Measurements from ENCODE around the gene ALAS1.
"Not testable (repeated sequence)": the region's sequence is repeated elsewhere in the genome, so short reads cannot be mapped to it uniquely, and the experiment has no call there.

ALAS1 gene

DNA sequence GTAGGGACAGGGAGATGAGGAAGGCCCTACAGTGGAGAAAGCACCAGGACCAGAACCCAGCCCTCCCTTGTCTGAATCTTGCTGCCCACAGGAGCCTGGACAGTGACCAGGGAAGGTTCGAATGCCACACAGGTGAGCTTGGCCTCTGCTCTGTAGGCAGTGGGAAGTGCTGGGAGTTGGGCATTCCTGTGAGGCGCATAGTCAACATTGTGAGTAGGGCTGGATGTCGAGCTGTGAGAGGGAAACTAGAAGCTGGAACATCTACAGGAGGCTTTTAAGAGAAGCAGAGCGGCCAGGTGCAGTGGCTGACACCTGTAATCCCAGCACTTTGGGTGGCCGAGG, 20.3 kb upstream of the ALAS1 start:
- DNase-seq = no peak

DNA sequence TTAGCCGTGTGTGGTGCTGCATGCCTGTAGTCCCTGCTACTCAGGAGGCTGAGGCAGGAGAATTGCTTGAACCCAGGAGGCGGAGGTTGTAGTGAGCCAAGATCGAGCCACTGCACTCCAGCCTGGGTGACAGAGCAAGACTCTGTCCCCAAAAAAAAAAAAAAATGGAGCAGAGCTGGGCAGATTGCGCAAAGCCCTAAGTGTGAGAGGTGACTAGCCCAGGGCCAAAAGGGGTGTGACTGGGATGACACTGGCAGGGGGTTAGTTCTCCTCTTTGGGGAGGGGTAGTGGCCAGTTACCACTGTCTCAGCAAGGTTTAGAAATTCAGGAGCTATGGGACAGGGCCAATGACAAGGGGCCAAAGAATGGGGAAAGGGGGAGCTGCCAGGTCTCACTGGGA, 19.8 kb upstream of the ALAS1 start:
- DNase-seq = not testable (repeated sequence)

DNA sequence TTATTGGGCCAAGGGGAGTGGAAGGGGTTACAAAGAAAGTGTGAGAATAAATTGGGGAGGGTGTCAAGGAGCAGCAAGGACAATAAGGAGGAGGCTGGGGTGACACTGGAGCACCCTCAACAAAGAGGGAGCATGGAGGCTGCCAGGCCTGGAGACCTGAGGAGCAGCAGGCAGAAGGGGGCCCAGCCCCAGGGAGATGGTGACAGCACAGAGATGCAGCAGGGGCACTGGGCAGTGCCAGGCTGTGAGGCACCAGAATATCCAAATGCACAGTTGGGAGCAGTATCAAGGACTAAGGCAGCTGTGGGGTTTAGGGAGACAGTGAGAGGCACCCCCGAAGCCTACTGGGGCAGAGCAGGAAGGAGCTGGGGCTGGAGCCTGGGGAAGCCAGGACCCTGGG, 19.4 kb upstream of the ALAS1 start:
- DNase-seq = no peak

DNA sequence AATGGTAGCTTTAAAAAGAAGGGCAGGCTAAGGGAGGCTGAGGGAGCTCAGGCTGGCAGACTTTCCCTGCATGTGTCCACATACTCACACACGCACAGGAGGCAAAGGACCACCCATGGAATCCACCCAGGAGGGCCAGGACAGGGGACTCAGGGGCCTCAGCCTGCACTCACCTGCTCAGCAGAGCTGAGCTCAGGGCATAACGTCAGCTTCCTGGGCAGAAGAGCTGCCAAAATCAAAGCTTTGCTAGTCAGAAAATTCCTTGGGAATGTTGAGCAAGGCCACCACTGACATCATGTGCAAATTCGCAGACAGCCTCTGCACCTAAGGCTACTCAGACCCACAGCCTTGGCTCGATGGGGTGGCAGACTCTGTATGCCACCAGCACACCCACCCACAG, 16.4 kb upstream of the ALAS1 start:
- no peak for DNase-seq

- no peak for DNase-seq
Observed at GRCh38 chr3:52182196-52182595, 15.8 kb upstream of the ALAS1 start.

GRCh38 chr3:52182691-52183090, 15.3 kb upstream of the ALAS1 start:
- DNase-seq = no peak

DNA sequence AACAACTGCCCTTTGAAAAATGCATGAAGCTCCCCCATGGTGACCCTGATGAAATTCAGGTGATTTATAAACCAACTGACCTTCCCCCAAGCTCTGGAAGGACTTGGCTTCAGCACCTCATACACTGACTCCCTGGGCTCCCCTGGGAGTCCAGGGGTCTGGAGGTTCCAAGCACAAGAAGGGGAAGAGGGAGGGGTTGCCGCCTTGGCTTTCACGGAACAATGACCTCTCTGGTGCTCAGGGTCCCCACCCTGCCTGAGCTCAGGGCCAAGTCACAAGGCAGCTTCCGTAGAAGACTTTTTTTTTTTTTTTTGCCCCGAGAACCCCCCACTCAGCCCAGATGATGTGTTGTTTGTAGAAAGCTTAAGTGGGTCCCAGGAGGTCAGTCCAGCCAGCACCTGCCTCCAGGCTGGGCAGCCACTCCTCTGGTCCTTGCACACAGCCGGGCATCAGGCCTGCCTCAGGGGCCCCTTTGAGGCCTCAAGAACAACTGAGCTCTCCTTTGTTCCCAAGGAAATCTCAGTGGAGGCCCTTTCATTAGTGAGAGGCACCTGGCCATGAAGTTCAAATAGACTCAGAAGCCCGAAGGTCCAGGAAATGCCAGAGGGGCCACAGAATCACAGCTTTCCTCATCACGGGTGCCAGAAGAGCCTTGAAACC, 14.0 kb upstream of the ALAS1 start:
- DNase-seq = no peak

GRCh38 chr3:52184690-52185089, 13.3 kb upstream of the ALAS1 start:
- DNase-seq = no peak

- no peak for DNase-seq
Observed at GRCh38 chr3:52185311-52185710, 12.6 kb upstream of the ALAS1 start.

- peak; percentile 52 to 58 for DNase-seq
Observed at GRCh38 chr3:52185837-52186236, 12.1 kb upstream of the ALAS1 start.

DNA sequence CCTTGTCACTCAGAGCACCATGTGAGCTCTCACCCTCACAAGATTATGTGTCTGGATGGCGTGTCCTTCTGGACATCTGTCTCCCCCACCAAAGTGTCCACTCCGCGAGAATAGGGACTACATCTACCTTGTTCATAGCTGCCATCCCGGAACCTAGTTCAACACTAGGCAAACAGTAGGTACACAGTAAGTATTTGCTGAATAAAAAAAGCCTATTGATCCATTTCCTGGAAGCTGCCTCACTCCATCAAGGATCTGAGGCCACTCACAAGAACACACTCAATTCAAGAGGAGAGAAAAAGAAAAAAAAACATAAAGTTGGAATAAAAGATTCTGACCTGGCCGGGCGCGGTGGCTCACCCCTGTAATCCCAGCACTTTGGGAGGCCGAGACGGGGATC, 11.2 kb upstream of the ALAS1 start:
- DNase-seq = no peak

- no peak for DNase-seq
Observed at GRCh38 chr3:52188556-52188955, 9.4 kb upstream of the ALAS1 start.

DNA sequence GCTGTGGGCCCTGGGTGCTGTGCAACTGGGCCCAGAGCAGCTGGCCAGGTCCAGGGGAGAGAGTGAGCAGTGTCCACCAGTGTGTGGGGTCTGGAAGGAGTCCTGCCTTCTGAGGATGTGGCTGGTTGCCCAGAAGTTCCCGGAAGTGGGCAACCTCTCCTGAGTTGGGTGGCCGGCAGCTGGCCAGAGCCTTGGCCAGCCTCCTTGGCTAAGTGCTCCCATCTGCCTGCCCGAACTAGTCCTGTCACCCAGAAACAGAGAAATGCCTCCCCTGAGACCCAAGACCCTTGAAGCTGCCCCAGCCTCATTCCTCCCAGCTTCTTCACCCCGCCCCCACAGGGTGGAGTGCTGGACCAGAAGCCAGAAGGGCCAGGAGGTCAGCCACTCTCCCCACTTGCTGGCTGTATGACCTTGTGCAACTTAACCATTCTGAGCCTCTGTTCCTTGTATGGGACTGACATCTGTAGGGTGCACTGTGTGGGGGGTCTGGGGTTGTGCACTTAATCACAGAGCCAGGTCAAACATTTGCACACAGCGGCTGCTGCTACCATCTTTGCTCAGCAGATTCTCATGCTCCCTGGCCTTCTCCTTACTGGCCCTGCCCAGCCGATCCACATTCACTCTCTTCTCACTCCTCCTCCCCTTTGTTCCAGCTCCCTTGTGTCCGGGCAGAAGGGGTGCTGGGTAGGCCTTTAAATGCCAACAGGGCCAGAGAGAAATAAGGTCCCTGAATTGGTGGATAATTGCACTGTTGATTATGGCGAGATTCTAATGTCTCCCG, 7.5 kb upstream of the ALAS1 start:
- no peak for DNase-seq

GRCh38 chr3:52191663-52192062, 6.3 kb upstream of the ALAS1 start:
- DNase-seq = no peak

DNA sequence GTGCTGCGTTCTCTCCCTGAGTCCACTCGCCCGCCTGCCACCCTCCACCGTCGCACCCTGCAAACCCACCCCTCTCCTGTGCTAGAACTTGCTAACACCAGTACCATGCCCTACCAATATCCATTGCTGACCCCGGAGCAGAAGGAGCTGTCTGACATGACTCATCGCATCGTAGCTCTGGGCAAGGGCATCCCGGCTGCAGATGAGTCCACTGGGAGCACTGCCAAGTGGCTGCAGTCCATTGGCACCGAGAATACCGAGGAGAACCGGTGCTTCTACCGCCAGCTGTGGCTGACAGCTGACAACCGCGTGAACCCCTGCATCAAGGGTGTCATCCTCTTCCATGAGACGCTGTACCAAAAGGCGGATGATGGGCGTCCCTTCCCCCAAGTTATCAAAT, 4.9 kb upstream of the ALAS1 start:
- no peak for DNase-seq

DNA sequence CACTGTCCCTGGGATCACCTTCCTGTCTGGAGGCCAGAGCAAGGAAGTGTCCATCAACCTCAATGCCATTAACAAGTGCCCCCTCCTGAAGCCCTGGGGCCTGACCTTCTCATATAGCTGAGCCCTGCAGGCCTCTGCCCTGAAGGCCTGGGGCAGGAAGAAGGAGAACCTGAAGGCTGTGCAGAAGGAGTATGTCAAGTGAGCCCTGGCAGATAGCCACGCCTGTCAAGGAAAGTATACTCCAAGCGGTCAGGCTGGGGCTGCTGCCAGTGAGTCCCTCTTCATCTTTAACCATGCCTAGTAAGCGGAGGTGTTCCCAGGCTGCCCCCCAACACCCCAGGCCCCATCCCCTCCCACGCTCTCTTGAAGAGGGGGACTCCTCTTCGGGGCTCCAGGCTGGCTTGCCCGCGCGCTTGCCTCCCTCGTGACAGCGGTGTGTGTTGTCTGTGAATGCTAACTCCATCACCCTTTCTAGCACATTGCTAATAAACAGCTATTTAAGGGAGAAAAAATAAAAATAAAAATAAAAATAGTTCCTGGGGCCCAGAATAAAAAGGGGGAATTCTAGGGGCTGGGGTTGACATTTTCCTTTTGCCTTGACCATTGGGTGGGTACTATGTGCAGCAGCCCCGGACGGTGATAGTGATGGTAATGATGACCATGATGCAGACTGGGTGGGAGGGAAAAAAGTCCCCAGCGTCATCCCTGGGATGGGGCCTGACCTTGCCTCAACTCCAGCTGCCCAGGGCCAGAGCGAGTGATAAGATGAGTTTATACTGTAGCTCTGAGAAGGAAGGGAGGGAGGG, 3.3 kb upstream of the ALAS1 start:
- no peak for DNase-seq

DNA sequence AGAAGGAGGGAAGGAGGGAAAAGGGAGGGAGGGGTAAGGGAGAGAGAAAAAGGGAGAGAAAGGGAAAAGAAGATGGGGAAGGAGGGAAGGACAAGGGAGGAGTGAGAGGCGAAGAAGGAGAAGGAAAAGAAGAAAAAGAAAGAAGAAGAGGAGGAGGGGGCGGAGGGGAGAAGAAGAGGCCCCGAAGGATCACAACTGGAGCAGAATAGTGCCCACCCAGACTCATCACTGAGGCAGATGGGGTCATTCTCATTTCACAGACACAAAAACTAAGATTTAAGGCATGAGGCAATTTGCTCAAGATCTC, 2.7 kb upstream of the ALAS1 start:
- no peak for DNase-seq

GRCh38 chr3:52195823-52196331, 2.1 kb upstream of the ALAS1 start:
- peak; percentile 51 to 64 for DNase-seq

DNA sequence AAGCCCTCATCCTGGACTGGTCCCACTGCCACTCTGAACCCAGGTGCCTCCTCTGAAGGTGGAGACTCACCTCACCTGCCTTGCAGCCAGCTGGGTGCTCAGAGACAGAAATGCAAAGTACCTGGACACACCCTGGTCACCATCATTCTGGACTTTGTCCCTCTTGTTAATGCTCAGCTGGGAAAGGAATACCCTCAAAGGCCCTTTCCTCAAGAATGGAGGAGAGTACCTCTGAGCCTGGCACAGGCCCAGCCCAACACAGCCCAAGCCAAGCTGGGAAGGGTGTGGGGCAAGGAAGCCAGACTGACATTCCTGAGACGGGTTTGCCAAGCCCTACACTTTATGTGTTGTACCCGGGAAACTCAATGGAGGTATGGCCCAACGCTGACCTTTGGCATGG, 983 bp upstream of the ALAS1 start:
- no peak for DNase-seq

DNA sequence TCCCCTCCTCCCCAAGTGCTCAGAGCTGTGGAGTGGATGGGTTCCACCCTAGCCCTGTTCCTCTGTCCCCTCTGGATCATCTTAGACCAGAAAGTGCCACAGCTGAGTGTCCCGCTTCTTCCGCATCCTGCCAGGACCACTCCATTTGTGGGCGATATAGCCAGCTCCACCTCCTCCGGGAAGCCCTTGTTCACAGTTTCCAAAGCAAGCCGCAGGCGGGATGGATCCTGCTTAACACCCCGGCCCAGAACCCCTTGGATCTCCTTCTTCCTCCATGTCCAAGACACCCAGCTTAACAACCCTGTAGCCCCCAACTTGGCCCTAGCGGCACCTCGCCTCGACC, 490 bp upstream of the ALAS1 start:
- no peak for DNase-seq

DNA sequence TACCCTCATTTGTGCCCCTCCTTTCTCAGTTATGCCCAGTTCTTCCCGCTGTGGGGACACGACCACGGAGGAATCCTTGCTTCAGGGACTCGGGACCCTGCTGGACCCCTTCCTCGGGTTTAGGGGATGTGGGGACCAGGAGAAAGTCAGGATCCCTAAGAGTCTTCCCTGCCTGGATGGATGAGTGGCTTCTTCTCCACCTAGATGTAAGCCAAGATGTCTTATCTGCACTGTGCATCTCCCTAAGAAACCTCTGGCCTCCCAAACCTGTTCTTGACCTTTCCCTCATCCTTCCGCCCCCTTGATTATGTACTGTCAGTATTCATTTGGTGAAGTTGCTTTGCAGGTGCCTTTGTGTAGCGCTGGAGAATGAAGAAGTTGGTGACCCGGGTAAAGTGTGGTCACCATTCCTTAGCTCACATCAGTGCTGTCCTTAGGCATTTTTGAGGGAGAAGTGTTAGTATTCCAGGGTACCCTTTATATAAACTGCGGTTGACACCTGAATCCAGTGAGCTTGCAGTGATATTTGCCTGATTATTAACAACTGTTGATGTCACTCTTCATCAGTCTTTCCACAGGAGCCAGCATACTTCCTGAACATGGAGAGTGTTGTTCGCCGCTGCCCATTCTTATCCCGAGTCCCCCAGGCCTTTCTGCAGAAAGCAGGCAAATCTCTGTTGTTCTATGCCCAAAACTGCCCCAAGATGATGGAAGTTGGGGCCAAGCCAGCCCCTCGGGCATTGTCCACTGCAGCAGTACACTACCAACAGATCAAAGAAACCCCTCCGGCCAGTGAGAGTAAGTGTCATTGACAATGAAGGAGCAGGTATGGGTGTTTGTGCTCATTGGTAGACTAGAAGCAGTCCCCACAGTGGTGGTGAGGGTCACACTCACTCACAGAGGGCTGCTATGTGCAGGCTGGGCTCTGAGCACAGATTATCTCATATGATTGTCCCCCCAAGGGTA, 966 bp downstream of the ALAS1 start:
- DNase-seq = no peak

DNA sequence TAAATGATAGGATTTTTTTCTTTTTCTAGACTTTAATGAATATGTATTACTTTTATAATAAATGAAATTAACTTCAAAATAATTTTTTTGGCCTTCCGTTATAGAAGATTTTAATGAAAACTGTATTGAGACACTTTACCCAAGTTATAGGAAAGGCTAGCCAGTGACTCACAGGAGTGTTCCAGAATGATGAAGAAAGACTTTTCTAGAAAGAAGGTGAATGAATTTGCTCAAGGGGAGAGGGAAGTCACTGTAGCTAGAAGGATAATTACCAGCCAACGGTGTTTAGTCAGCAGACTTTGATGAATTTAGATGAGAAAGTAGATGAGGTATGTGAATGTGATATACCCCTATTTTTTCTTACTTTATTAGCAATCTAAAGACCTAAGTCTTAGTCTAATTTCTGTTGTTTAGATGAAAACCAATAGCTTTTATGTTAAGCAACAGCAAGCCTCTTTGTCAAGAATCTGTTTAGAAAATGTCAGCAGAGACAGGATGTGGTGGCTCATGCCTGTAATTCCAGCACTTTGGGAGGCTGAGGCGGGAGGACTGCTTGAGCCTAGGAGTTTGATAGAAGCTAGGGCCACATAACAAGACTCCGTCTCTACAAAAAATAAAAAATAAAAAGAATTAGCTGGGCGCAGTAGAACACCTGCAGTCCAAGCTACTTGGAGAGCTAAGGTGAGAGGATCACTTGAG, 3.2 kb downstream of the ALAS1 start:
- DNase-seq = peak in 1 of 2 experiments; percentile 9

Data from Kasumi-1 (cell line).